Activated B cell treated with CpG ODN at 0.5 μM for 24 hours (primary cell): ENCODE data around the gene ATP8B3. TPM values are rescaled to one million over a fixed set of nuclear protein-coding genes. Genes with fewer than 3 reads are reported as not detected.

ENCODE experiments used
- ATAC-seq: fragments of 200-7000 bp; cut with Tn5 transposase; one replicate; pipeline ENCODE4 v1.10.0; 2021; ENCODE audit warnings: low read depth, mild to moderate bottlenecking, moderate library complexity
- CTCF ChIA-PET: fragments of 350-600 bp; sonication (Branson Sonifier 250); formaldehyde crosslinking; loops from one replicate; lab custom pipeline; 2021; ENCODE audit warnings: antibody characterized with exemption; lab: Charles Lee
- POLR2A ChIA-PET: fragments of 350-600 bp; sonication (Branson Sonifier 250); formaldehyde crosslinking; loops from one replicate; lab custom pipeline; 2021; ENCODE audit warnings: antibody characterized with exemption; lab: Charles Lee
- DNase-seq: peaks from one replicate; pipeline ENCODE4 v3.0.0; 2022
- H3K27ac Mint-ChIP-seq: one replicate; pipeline ENCODE4 v1.8.0; 2020; ENCODE audit warnings: mixed read lengths
- H3K27me3 Mint-ChIP-seq: one replicate; pipeline ENCODE4 v1.8.0; 2021; ENCODE audit warnings: mixed read lengths
- H3K36me3 Mint-ChIP-seq: one replicate; pipeline ENCODE4 v1.8.0; 2021; ENCODE audit warnings: low read depth, mixed read lengths
- H3K4me1 Mint-ChIP-seq: one replicate; pipeline ENCODE4 v1.8.0; 2021; ENCODE audit warnings: mixed read lengths
- H3K4me3 Mint-ChIP-seq: one replicate; pipeline ENCODE4 v1.8.0; 2020; ENCODE audit warnings: mild to moderate bottlenecking, mixed read lengths
- H3K9me3 Mint-ChIP-seq: one replicate; pipeline ENCODE4 v1.8.0; 2020; ENCODE audit warnings: mixed read lengths
- CTCF ChIP-seq: fragments of 200-600 bp; IDR thresholded peaks from one replicate; pipeline ENCODE4 v1.8.0; 2022; ENCODE audit warnings: antibody characterized with exemption, mild to moderate bottlenecking
- intact Hi-C: fragments of 100-400 bp; cut with micrococcal nuclease; formaldehyde crosslinking; loops from one replicate; pipeline ENCODE4 v1.15.1; 2024
- total RNA-seq: library from RNA; stranded (reverse); gene quantifications from 2 replicates; pipeline ENCODE4 v1.2.3, GENCODE V29; 2022

ATP8B3 gene
- total RNA-seq, 1 donor from 2014 or later, result 3.9 TPM

DNA sequence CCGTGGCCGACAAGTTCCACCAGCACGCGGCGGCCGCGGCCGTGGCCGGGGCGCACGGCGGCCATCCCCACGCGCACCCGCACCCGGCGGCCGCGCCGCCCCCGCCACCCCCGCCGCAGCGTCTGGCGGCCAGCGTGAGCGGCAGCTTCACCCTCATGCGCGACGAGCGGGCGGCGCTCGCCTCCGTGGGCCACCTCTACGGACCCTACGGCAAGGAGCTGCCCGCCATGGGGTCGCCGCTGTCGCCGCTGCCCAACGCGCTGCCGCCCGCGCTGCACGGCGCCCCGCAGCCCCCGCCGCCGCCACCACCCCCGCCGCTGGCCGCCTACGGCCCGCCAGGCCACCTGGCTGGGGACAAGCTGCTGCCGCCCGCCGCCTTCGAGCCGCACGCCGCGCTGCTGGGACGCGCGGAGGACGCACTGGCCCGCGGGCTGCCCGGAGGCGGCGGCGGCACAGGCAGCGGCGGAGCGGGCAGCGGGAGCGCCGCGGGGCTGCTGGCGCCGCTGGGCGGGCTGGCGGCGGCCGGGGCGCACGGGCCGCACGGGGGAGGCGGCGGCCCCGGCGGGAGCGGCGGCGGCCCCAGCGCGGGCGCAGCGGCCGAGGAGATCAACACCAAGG is 57.9 kb downstream of the ATP8B3 start:
- CTCF ChIA-PET, result interaction anchor here (0.8 kb wide), 1 partner anchor 82 kb away, joined by 3 read pairs; no protein-coding TSS in a partner anchor
- intact Hi-C loops, result loop anchor here (5.0 kb wide), 1 partner anchor 82 kb away; no protein-coding TSS in a partner anchor
- H3K27me3 Mint-ChIP-seq, result peaks cover 32% of the 10 kb centered on the region
- no peaks in the 10 kb centered on the region for H3K36me3 Mint-ChIP-seq
- peaks cover 34% of the 10 kb centered on the region for H3K4me1 Mint-ChIP-seq
- POLR2A ChIA-PET, result no interaction called here
- no peaks in the 10 kb centered on the region for H3K9me3 Mint-ChIP-seq
- ATAC-seq, result no peak
- no peak overlapping the region for H3K4me3 Mint-ChIP-seq
- DNase-seq, result no peak
- H3K27ac Mint-ChIP-seq, result no peak overlapping the region
- TF ChIP-seq CTCF, result no peak

- ChIA-PET CTCF (no interaction called here), POLR2A (no interaction called here)
- H3K27ac Mint-ChIP-seq, result no peak within 1 kb of the TSS
- peak within 1 kb of the TSS; percentile 15 for H3K4me3 Mint-ChIP-seq
- no peak for TF ChIP-seq CTCF
- peaks cover 28% of the 10 kb centered on the region for H3K27me3 Mint-ChIP-seq
- peaks cover 34% of the 10 kb centered on the region for H3K4me1 Mint-ChIP-seq
- DNase-seq (no peak), ATAC-seq (no peak)
- H3K36me3 Mint-ChIP-seq, result no peaks in the 10 kb centered on the region
- intact Hi-C loops, result loop anchor here (5.0 kb wide), 1 partner anchor 81 kb away; no protein-coding TSS in a partner anchor
- H3K9me3 Mint-ChIP-seq, result no peaks in the 10 kb centered on the region
These were observed 59.0 kb downstream of the ATP8B3 start, which contains the start of gene ONECUT3 for GRCh38 chr19:1752757-1753728. Gene ONECUT3, plus strand, starts transcription at chr19:1753506. Its CDS starts 157 bp downstream, at chr19:1753663.

- intact Hi-C loops, result loop anchor here (5.0 kb wide), 1 partner anchor 80 kb away; no protein-coding TSS in a partner anchor
- ATAC-seq (no peak), DNase-seq (no peak)
- POLR2A ChIA-PET, result no interaction called here
- Mint-ChIP-seq H3K4me3 (no peak overlapping the region), H3K9me3 (no peaks in the 10 kb centered on the region), H3K27ac (no peak overlapping the region), H3K27me3 (peaks cover 32% of the 10 kb centered on the region), H3K36me3 (no peaks in the 10 kb centered on the region), H3K4me1 (peaks cover 40% of the 10 kb centered on the region)
- TF ChIP-seq CTCF, result no peak
- CTCF ChIA-PET, result no interaction called here
These were observed 59.9 kb downstream of the ATP8B3 start for GRCh38 chr19:1752009-1752756.

DNA sequence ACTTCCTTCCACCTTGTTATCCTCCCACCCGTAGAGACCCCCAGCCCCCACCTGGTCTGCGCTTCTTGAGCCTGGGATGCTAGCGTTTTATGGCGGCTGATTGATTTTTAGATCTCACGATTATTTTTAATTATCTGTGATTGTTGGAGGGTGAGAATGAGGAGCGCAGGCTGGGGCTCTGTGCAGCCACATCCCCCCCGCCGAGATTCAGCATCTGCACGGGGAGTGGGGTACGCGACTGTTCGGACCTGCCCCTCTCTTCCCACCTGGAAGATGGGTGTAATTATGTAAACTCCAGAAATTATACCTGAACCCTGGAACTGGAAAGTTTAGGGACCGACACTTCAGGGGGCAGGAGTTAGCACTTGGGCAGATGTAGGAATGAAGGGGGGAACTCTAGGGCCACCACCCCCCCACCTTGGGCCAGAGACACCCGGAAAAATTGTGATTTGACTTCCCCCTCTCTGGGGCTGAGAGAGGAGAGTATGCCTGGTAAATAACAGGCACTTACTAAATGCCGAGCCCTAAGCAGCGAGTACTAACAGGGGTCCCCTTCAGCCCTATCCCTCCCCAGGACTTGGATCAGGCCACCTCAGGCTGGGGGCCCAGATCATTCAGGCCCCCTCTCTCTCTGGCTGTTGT is 60.6 kb downstream of the ATP8B3 start:
- POLR2A ChIA-PET, result no interaction called here
- H3K27ac Mint-ChIP-seq, result peak overlapping the region; percentile 24
- H3K4me1 Mint-ChIP-seq, result peaks cover 37% of the 10 kb centered on the region

More for the DNA sequence above, 60.6 kb downstream of the ATP8B3 start:
- Mint-ChIP-seq H3K27me3 (peaks cover 33% of the 10 kb centered on the region), H3K4me3 (no peak overlapping the region), H3K36me3 (no peaks in the 10 kb centered on the region), H3K9me3 (no peaks in the 10 kb centered on the region)
- CTCF ChIA-PET, result no interaction called here
- DNase-seq (no peak), ATAC-seq (no peak)
- intact Hi-C loops, result loop anchor here (5.0 kb wide), 1 partner anchor 79 kb away; no protein-coding TSS in a partner anchor
- TF ChIP-seq CTCF, result no peak
